Type B pancreatic cell (in vitro differentiated cells): Measurements from ENCODE around the gene PPFIBP1. TPM values are rescaled to one million over a fixed set of nuclear protein-coding genes. Genes with fewer than 3 reads are reported as not detected.
A peak's percentile ranks its signal among the peaks of the same experiment; 100 is the strongest.

ENCODE experiments used
- DNase-seq: peaks from one replicate; pipeline ENCODE4 v3.0.0; 2021; ENCODE audit warnings: mixed read lengths; ENCODE audit not compliant: unreplicated experiment; ENCODE audit errors: extremely low spot score
- H3K27ac Mint-ChIP-seq: 2 replicates; pipeline ENCODE4 v1.8.0; 2021; ENCODE audit warnings: mild to moderate bottlenecking, mixed read lengths
- H3K27me3 Mint-ChIP-seq: 2 replicates; pipeline ENCODE4 v1.8.0; 2021; ENCODE audit warnings: mixed read lengths
- H3K36me3 Mint-ChIP-seq: 2 replicates; pipeline ENCODE4 v1.8.0; 2021; ENCODE audit warnings: mixed read lengths
- H3K4me1 Mint-ChIP-seq: one replicate; pipeline ENCODE4 v1.8.0; 2021; ENCODE audit warnings: mixed read lengths; ENCODE audit not compliant: unreplicated experiment
- H3K4me3 Mint-ChIP-seq: 2 replicates; pipeline ENCODE4 v1.8.0; 2021; ENCODE audit warnings: mild to moderate bottlenecking, mixed read lengths
- H3K9me3 Mint-ChIP-seq: 2 replicates; pipeline ENCODE4 v1.8.0; 2021; ENCODE audit warnings: mixed read lengths
- total RNA-seq: library from RNA; stranded (reverse); gene quantifications from 2 replicates; pipeline ENCODE4 v1.2.1, GENCODE V29; 2021; ENCODE audit warnings: low replicate concordance
- TF ChIP-seq, protein P1 (sequence below): fragments of 200-600 bp; sonication (generic); conservative IDR thresholded peaks from 2 replicates; pipeline ENCODE4 v1.5.0; 2021; ENCODE audit warnings: antibody characterized with exemption, mild to moderate bottlenecking

The PPFIBP1 gene
- total RNA-seq, 1 donor from 2014 or later: 68.3 TPM

DNA sequence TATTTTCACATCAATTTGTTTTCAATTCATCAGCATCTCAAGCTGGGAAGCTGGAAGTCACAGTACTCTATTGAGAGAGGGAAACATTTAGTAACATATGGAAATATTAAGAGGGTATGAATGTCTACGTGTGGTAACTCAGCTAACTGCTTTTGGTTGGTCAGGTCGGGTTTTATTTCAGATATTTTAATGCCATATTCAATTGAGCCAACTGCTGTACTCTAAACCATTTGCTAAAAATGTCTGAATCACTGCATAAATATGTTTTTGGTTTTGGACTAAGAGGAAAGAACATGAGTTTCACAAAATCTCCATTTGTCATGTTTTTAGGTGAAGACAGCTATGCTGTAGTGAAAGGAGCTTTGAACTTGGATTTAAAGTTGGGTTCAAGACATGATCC lies 18.9 kb upstream of the PPFIBP1 start:
- Mint-ChIP-seq H3K4me1 (no peaks in the 10 kb centered on the region), H3K9me3 (no peaks in the 10 kb centered on the region), H3K4me3 (no peak overlapping the region), H3K27ac (no peak overlapping the region), H3K27me3 (no peaks in the 10 kb centered on the region), H3K36me3 (peaks cover 7% of the 10 kb centered on the region)
- DNase-seq: no peak
- TF ChIP-seq, protein P1, sequence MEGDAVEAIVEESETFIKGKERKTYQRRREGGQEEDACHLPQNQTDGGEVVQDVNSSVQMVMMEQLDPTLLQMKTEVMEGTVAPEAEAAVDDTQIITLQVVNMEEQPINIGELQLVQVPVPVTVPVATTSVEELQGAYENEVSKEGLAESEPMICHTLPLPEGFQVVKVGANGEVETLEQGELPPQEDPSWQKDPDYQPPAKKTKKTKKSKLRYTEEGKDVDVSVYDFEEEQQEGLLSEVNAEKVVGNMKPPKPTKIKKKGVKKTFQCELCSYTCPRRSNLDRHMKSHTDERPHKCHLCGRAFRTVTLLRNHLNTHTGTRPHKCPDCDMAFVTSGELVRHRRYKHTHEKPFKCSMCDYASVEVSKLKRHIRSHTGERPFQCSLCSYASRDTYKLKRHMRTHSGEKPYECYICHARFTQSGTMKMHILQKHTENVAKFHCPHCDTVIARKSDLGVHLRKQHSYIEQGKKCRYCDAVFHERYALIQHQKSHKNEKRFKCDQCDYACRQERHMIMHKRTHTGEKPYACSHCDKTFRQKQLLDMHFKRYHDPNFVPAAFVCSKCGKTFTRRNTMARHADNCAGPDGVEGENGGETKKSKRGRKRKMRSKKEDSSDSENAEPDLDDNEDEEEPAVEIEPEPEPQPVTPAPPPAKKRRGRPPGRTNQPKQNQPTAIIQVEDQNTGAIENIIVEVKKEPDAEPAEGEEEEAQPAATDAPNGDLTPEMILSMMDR: no peak

DNA sequence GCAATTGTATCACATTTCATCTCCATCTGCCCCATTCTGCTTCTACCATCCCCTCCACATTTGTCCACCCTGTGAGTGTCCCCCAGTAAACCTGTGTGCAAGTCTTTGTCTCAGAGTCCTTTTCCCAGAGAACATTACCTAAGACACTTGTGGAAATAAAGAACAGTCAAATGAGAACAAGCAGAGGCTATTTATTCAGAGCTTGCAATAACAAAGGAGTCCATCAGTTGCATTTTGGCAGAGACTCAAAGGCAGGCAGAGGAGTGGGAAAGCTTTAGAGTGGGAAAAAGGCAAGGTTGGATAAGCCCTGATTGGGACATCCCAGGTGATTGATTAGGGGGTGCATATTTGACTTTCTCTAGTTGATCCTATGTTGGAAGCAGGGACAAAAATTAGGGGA lies 18.2 kb upstream of the PPFIBP1 start:
- Mint-ChIP-seq H3K36me3 (peaks cover 7% of the 10 kb centered on the region), H3K27me3 (no peaks in the 10 kb centered on the region), H3K9me3 (no peaks in the 10 kb centered on the region), H3K4me3 (no peak overlapping the region), H3K27ac (no peak overlapping the region), H3K4me1 (no peaks in the 10 kb centered on the region)
- DNase-seq: no peak
- TF ChIP-seq, protein P1: no peak

DNA sequence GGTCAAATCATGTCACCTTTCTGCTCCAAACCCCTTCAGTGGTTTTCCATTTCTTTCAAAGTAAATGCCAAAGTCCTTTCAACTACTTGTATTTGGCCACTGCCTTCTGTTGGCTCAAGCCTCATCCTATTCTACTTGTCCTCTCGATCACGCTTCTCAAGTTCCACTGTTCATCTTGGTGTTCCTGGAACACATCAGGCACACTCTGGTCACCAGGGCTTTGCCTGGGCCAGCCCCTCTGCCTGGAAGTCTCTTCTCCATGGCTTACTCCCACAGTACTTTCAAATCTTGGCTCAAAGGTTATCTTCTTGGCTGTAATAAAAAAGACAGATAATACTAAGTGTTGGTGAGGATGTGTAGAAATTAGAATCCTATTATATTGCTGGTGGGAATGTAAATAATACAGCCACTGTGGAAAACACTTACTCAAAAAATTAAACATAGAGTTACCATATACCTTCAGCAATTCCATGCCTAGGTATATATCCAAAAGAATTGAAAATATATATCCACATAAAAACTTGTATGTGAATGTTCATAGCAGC lies 17.3 kb upstream of the PPFIBP1 start:
- Mint-ChIP-seq H3K27me3 (no peaks in the 10 kb centered on the region), H3K4me3 (no peak overlapping the region), H3K4me1 (peaks cover 4% of the 10 kb centered on the region), H3K36me3 (peaks cover 8% of the 10 kb centered on the region), H3K27ac (no peak overlapping the region), H3K9me3 (no peaks in the 10 kb centered on the region)
- TF ChIP-seq, protein P1: no peak
- no peak for DNase-seq

DNA sequence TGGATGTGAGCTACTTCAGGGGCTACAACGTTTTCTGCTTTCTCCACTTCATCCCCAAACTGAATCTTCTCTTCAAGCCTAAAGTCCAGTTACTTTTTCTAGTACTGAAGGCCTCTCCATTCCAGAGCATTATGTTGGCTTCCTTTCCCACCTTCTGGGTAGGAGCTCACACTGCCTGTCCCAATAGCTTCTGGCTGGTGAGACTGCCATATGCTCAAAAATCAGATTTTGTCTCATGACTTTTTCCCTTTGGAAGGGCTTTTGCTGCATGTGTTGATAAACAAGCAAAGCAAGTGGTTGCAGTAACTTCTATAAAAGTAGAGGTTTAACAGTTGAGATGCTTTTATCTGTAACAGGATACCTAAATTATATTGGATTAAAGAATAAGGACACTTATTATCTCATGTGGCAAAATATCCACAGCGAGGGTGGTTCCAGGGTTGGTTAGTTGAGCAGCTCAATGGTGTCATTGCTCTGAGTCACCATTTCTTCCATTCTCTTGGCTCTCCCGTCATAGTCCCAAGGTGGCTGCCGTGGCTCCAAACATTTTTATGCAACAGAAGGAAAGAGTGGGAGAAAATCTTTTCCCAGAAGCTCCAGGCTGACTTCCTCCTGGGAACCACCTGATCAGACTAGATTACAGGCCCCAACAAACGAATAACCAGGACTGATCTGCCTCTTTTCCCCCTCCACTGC lies 15.1 kb upstream of the PPFIBP1 start:
- TF ChIP-seq, protein P1: no peak
- H3K27ac Mint-ChIP-seq: no peak overlapping the region

DNA sequence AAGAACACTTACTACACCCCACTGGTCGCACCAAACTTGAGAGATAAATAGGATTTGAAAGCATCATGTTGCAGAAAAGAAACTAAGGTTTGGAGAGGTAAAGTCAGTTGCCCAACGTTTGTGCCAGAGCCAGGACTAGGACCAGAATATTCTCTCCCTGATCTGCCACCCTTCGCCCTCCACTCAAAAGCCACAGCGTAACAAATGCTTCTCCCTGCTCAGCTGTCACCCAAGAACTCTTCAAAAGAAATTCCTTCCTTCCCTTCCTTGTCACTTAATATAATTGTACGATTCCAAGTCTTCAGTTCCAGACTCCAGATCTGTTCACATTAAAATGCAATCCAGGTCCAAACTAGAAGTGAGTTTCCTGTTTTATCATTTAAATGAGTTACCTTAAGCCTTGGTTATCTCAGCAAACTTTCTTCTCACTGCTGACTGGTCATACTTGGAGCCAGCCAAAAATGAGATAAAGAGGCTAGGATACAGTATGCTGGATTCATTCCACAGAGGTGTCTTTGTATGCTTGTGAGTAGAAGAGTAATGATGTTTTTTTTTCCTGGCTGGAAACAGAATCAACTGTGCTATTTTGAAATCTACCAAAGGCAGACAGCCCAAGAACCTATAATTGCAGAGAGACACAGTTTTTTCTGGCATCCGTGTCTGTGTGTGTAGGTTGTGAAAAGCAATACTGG lies 12.8 kb upstream of the PPFIBP1 start:
- Mint-ChIP-seq H3K4me3 (peak overlapping the region; percentile 48), H3K36me3 (peaks cover 3% of the 10 kb centered on the region), H3K4me1 (peaks cover 4% of the 10 kb centered on the region), H3K9me3 (no peaks in the 10 kb centered on the region), H3K27ac (peak overlapping the region; percentile 88), H3K27me3 (no peaks in the 10 kb centered on the region)
- DNase-seq: no peak
- TF ChIP-seq, protein P1: no peak

More for the DNA sequence above, 15.1 kb upstream of the PPFIBP1 start:
- H3K4me3 Mint-ChIP-seq: no peak overlapping the region
- peaks cover 4% of the 10 kb centered on the region for H3K4me1 Mint-ChIP-seq
- no peak for DNase-seq
- H3K27me3 Mint-ChIP-seq: no peaks in the 10 kb centered on the region
- no peaks in the 10 kb centered on the region for H3K9me3 Mint-ChIP-seq
- H3K36me3 Mint-ChIP-seq: peaks cover 5% of the 10 kb centered on the region
